ENCODE results near the gene TLN1.

DNA sequence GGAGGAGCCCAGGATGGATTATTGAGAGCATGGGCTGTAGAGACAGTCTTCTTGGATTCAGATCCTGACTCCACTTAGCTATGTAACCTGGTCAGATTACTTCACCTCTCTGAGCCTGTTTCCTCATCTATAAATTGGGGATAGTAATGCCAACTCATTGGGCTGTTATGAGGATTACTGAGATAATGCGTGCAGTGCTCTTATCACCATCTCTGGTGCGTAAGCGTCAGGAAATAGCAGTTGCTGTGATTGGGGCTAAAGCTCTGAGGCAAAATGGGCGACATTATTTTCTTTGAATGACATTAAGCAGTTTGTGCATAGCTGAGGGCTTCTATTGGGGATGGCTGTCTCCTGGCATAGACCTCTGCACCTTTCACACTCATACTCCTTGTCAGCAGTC is 23.1 kb upstream of the TLN1 start:
- TF ChIP-seq, protein P1, sequence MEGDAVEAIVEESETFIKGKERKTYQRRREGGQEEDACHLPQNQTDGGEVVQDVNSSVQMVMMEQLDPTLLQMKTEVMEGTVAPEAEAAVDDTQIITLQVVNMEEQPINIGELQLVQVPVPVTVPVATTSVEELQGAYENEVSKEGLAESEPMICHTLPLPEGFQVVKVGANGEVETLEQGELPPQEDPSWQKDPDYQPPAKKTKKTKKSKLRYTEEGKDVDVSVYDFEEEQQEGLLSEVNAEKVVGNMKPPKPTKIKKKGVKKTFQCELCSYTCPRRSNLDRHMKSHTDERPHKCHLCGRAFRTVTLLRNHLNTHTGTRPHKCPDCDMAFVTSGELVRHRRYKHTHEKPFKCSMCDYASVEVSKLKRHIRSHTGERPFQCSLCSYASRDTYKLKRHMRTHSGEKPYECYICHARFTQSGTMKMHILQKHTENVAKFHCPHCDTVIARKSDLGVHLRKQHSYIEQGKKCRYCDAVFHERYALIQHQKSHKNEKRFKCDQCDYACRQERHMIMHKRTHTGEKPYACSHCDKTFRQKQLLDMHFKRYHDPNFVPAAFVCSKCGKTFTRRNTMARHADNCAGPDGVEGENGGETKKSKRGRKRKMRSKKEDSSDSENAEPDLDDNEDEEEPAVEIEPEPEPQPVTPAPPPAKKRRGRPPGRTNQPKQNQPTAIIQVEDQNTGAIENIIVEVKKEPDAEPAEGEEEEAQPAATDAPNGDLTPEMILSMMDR (IDR thresholded peaks at IDR 0.05) = no peak
- TF ChIP-seq POLR2A (IDR thresholded peaks at IDR 0.05) = no peak
